RWPE1 (cell line): Measurements from ENCODE around the gene GLIS1.

Experiments used
- CTCF ChIA-PET: fragments of 350-600 bp; sonication (Branson Sonifier 250); formaldehyde crosslinking; extraction: SDS; loops from one replicate; lab custom pipeline; 2021; lab: Yijun Ruan, JAX
- POLR2A ChIA-PET: fragments of 400-600 bp; formaldehyde crosslinking; extraction: SDS; loops from one replicate; lab custom pipeline; 2020; ENCODE audit warnings: antibody characterized with exemption; ENCODE audit not compliant: low non-redundant PET; lab: Yijun Ruan, JAX
- DNase-seq: peaks from one replicate; pipeline ENCODE4 v3.0.0; 2012; ENCODE audit warnings: low spot score
- H3K27ac ChIP-seq: fragments of 450-650 bp; 2 replicates; pipeline ENCODE4 v1.5.1; 2017
- CTCF ChIP-seq: fragments of 450-650 bp; conservative IDR thresholded peaks from 2 replicates; pipeline ENCODE4 v1.5.1; 2017; ENCODE audit warnings: low read depth, mild to moderate bottlenecking

Gene GLIS1

GRCh38 chr1:53604291-53604919, 134.6 kb downstream of the GLIS1 start:
- no peak for DNase-seq
- ChIA-PET CTCF (no interaction called here), POLR2A (no interaction called here)

GRCh38 chr1:53603431-53603830, 135.5 kb downstream of the GLIS1 start:
- no peak for TF ChIP-seq CTCF
- no peak for DNase-seq
- ChIA-PET CTCF (no interaction called here), POLR2A (no interaction called here)
- H3K27ac ChIP-seq = no peak overlapping the region

More at GRCh38 chr1:53604291-53604919, 134.6 kb downstream of the GLIS1 start:
- no peak for TF ChIP-seq CTCF
- no peak overlapping the region for H3K27ac ChIP-seq

- H3K27ac ChIP-seq = no peak overlapping the region
- POLR2A ChIA-PET = no interaction called here
- CTCF ChIA-PET = no interaction called here
- TF ChIP-seq CTCF = no peak
- DNase-seq = no peak
These were observed 136.8 kb downstream of the GLIS1 start for GRCh38 chr1:53601867-53602775.

- no peak for DNase-seq
- ChIA-PET CTCF (no interaction called here), POLR2A (no interaction called here)
- no peak for TF ChIP-seq CTCF
- no peak overlapping the region for H3K27ac ChIP-seq
These were observed 137.8 kb downstream of the GLIS1 start for GRCh38 chr1:53601031-53601745.

- no peak for DNase-seq
- POLR2A ChIA-PET = no interaction called here
- no peak for TF ChIP-seq CTCF
- no peak overlapping the region for H3K27ac ChIP-seq
- CTCF ChIA-PET = no interaction called here
These were observed 138.4 kb downstream of the GLIS1 start for GRCh38 chr1:53600561-53600960.

- H3K27ac ChIP-seq = no peak overlapping the region
- TF ChIP-seq CTCF = no peak
- ChIA-PET CTCF (no interaction called here), POLR2A (no interaction called here)
- no peak for DNase-seq
These were observed 139.0 kb downstream of the GLIS1 start for GRCh38 chr1:53600001-53600400.
